ENCODE results near the gene PEMT.

Gene PEMT

GRCh38 chr17:17570798-17571716 is 20.5 kb downstream of the PEMT start:
- DNase-seq (ENCODE audit: low read depth): no peak

GRCh38 chr17:17570140-17570797 is 21.2 kb downstream of the PEMT start:
- no peak for DNase-seq (ENCODE audit: low read depth)

DNA sequence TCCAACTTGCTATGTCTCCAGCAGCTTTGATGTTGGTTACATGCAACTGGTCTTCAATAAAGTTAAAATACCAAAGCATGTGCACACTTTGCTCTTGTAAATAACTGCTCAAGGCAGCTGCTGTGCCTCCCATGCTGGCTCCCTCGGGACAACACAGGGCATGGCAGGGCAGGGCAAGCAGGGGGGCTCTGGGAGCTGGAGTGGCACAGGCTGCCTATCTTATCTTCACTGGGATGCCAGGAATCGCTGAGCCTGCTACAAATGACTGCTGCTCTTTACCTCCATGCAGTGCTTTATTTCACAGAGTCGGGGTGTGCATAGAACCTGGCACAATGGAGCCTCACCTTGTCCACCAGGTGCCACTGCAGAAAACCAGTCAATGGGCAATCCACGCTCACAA is 21.8 kb downstream of the PEMT start:
- no peak for DNase-seq (ENCODE audit: low read depth)

DNA sequence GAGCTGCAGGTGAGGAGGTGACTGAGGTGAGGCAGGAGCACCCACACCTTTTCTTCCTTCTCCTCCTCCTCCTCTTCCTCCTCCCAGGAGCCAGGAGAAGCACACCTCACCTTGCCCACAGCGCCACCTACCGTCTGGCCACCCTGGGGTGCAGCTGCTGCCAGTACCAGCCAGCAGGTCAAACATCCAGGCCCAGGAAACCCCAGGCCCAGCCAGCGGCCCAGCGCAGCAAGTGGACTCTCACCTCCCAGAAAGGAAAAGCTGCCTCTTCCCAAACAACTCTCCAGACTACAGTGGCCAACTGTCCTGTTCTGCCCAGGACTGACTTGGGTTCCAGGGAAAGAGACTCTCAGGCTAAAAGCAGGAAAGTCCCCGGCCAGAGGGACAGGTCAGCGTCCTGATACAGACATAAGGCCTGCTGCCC is 22.7 kb downstream of the PEMT start:
- peak; percentile 18 for DNase-seq (ENCODE audit: low read depth)

DNA sequence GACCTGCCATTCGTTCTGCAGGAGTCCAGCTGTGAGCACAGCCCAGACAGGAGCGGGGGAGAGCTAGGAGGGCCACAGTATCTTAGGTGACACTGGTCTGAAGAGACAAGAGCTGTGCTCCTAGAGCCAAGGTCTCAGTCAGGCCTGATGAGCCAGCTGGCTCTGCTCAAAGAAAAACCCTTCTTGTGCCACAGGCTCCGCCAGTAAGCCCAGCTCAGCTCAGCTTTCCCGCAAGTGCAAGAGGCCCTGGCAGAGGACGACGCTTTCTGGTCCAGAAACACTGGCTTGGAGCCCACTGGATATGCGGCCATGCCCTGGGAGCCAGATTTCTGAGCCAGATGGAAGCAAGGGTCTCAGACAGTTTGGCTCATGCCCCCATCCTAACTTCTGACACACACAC is 23.9 kb downstream of the PEMT start:
- DNase-seq (ENCODE audit: low read depth): no peak

- no peak for DNase-seq (ENCODE audit: low read depth)
These were observed 24.5 kb downstream of the PEMT start for GRCh38 chr17:17566896-17567513.

GRCh38 chr17:17565471-17566339 is 25.8 kb downstream of the PEMT start:
- no peak for DNase-seq (ENCODE audit: low read depth)

GRCh38 chr17:17564896-17565295 is 26.6 kb downstream of the PEMT start:
- DNase-seq (ENCODE audit: low read depth): no peak

DNA sequence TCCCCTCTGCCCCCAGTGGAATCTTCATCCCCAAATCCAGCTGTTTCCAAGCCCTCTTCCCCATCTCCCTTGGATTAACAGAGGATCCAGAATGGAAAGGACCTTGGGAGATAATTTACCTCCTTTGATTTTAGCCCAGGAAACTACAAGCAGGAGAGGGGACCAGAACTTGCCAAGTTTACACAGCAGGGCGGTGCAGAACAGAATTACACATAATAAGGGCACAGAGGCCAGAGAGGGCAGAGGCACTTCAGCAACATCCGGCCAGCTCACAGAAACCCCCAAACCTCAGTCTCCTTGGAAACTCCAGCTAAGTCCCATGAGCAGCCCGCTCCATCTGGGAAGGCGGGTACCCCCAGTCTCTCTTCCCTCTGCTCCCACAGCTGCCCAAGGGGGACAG is 27.2 kb downstream of the PEMT start:
- no peak for DNase-seq (ENCODE audit: low read depth)

DNA sequence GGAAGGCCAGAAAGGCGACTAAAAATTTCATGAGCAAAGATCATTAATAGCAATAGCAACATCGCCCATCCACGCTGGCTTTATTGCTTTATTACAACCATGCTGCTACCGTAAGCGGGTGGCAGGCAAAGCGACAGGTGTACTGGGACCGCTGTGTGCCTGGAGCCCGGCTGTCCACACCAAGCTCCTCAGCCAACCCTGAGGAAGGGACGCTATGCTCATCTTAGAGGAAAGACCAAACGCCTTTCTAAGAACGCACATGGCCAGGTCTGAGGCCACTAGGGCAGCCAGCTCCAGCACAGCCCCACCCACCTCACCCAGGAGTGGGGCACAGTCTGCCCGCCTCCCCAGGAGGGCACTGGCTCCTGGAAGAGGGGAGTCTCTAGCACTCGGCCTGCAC is 28.0 kb downstream of the PEMT start:
- no peak for DNase-seq (ENCODE audit: low read depth)

DNA sequence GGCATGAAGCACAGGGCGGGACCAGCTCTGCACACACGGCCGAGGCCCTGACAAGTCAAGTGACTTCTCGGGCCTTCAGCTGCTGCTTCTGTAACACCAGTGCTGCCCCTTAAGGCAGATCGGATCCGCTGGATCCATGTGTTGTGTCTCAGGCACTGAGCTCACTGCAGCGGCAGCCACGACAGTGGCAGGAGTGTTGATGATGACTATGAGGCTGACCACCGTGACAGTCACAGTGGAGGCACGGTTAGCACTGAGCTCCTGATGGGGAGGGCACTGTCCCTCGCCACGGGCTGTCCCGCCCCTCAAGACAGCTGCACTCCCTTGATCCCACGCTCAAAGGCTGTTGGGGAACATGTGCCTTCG is 29.4 kb downstream of the PEMT start:
- no peak for DNase-seq (ENCODE audit: low read depth)

DNA sequence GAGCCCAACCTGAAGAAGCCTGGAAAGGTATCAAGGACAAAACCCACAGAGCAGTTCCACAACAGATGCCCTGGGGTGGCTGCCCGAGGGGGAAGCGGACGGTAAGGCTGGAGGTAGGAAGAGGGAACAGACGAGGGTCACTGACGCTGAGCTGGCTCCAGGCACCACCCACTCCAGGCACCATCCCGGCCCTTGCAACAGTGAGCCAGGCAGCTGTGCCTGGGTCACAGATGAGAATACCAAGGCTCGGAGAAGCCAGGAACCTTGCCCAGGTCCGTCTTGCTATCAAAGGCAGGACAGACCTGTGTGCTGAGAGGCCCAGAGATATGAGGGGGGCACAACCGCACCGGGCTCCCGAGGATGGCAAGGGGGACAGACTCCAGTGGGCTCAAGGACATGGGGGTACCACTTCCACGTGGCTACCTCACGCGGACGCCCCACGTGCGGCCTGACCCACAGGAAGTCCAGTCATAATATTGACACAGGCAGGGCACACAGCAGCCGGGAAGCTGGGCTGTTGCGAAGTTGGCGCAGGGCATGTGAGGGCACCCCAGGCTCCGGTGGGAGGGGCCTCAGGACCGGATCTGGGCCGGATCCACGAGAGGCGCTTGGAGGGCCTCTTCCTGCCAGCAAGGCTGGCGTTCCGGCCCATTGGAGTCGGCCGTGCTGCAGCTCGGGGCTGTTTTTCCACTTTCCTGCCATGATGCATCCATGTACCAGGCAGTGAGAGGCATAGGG is 29.9 kb downstream of the PEMT start:
- DNase-seq (ENCODE audit: low read depth): no peak

GRCh38 chr17:17560975-17561374 is 30.5 kb downstream of the PEMT start:
- no peak for DNase-seq (ENCODE audit: low read depth)

- no peak for DNase-seq (ENCODE audit: low read depth)
These were observed 31.3 kb downstream of the PEMT start for GRCh38 chr17:17560167-17560566.

GRCh38 chr17:17559164-17559563 is 32.3 kb downstream of the PEMT start:
- no peak for DNase-seq (ENCODE audit: low read depth)

GRCh38 chr17:17558431-17558830 is 33.1 kb downstream of the PEMT start:
- DNase-seq (ENCODE audit: low read depth): no peak

GRCh38 chr17:17557796-17558195 is 33.7 kb downstream of the PEMT start:
- DNase-seq (ENCODE audit: low read depth): no peak

DNA sequence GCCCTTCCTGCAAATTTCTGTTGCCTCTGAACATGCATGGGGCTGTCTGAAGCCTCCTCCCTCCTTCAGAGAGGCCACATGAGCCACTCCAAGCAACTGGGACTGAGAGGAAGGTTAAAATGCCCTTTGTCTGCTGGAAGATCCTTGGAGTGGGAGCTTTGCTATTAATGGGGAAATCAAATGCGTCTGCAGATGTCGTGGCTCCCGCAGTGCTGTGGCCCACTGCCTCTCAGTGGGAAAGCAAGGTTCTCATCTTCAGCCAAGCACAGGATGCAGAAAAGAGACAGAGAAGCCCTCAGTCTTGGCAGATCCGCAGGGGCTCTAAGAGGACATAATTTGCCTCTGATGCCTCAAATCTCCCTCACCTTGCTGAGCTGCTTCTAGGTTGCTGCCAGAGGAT is 34.8 kb downstream of the PEMT start:
- DNase-seq (ENCODE audit: low read depth): no peak

GRCh38 chr17:17555906-17556305 is 35.6 kb downstream of the PEMT start:
- DNase-seq (ENCODE audit: low read depth): no peak

- no peak for DNase-seq (ENCODE audit: low read depth)
These were observed 36.4 kb downstream of the PEMT start for GRCh38 chr17:17555151-17555550.

- no peak for DNase-seq (ENCODE audit: low read depth)
These were observed 37.2 kb downstream of the PEMT start for GRCh38 chr17:17554266-17554665.

Measured in activated gamma-delta T cell treated with anti-CD3 and anti-CD28 coated beads, Interleukin-2, amount 50 U/mL, for 16 hours (primary cell).